ENCODE measurements around the gene CCDC40. TPM values are rescaled to one million over a fixed set of nuclear protein-coding genes. Genes with fewer than 3 reads are reported as not detected.

Gene CCDC40
- total RNA-seq, 2 experiments from 2014 or later: not detected

DNA sequence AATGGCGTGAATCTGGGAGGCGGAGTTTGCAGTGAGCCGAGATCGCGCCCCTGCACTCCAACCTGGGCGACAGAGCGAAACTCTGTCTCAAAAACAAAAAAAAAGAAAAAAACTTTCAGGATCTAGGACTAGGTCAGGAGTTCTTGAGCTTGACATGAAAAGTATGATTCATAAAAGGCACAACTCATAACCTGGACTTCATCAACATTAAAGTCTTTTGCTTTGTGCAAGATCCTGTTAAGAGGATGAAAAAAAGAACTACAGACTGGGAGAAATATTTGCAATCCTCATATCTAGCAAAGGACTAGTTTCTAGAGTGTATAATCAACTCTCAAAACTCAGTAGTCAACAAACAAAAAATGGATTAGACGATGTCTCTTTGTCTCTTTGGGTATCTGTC, 40.7 kb upstream of the CCDC40 start:
- Histone ChIP-seq H3K9me3 (ENCODE audit: low read length) (no peaks in the 10 kb centered on the region), H4K20me1 (ENCODE audit: insufficient read depth, low read length) (no peaks in the 10 kb centered on the region), H3K36me3 (ENCODE audit: insufficient read depth, low read length) (no peaks in the 10 kb centered on the region), H3K79me2 (ENCODE audit: insufficient read depth, low read depth, low read length) (no peaks in the 10 kb centered on the region), H3K9me2 (ENCODE audit: insufficient read depth, low read length) (no peaks in the 10 kb centered on the region), H3K4me1 (ENCODE audit: insufficient read depth, low read length, poor library complexity, severe bottlenecking) (peaks cover 28% of the 10 kb centered on the region), H3K4me3 (ENCODE audit: low read depth, low read length, poor library complexity, severe bottlenecking) (no peak overlapping the region), H3K4me2 (ENCODE audit: low read length) (no peak overlapping the region), H3K27ac (ENCODE audit: low read depth, low read length, poor library complexity, severe bottlenecking) (no peak overlapping the region), H2AFZ (ENCODE audit: low read length) (no peak overlapping the region)
- no peak for DNase-seq (ENCODE audit: low spot score)
- intact Hi-C loops (cut with micrococcal nuclease; ENCODE audit: unreplicated experiment): no loop called here
- BruUV-seq (replicated peaks): no TSS peak
- no peak for TF ChIP-seq EZH2phosphoT487 (IDR thresholded peaks at IDR 0.05; ENCODE audit: borderline replicate concordance, low read depth, low read length)
- TF ChIP-seq, protein P1, sequence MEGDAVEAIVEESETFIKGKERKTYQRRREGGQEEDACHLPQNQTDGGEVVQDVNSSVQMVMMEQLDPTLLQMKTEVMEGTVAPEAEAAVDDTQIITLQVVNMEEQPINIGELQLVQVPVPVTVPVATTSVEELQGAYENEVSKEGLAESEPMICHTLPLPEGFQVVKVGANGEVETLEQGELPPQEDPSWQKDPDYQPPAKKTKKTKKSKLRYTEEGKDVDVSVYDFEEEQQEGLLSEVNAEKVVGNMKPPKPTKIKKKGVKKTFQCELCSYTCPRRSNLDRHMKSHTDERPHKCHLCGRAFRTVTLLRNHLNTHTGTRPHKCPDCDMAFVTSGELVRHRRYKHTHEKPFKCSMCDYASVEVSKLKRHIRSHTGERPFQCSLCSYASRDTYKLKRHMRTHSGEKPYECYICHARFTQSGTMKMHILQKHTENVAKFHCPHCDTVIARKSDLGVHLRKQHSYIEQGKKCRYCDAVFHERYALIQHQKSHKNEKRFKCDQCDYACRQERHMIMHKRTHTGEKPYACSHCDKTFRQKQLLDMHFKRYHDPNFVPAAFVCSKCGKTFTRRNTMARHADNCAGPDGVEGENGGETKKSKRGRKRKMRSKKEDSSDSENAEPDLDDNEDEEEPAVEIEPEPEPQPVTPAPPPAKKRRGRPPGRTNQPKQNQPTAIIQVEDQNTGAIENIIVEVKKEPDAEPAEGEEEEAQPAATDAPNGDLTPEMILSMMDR (conservative IDR thresholded peaks at IDR 0.05; ENCODE audit: low read length): no peak
- ChIA-PET POLR2A (no interaction called here), CTCF (ENCODE audit: unreplicated experiment) (no interaction called here)

GRCh38 chr17:79996291-79996690, 40.2 kb upstream of the CCDC40 start:
- H3K9me2 ChIP-seq (ENCODE audit: insufficient read depth, low read length): no peaks in the 10 kb centered on the region
- H3K4me3 ChIP-seq (ENCODE audit: low read depth, low read length, poor library complexity, severe bottlenecking): no peak overlapping the region
- no peaks in the 10 kb centered on the region for H3K9me3 ChIP-seq (ENCODE audit: low read length)
- ChIA-PET POLR2A (no interaction called here), CTCF (ENCODE audit: unreplicated experiment) (interaction anchor here (0.5 kb wide), 1 partner anchor 159 kb away, joined by 8 read pairs; no protein-coding TSS in a partner anchor)
- no TSS peak for BruUV-seq (replicated peaks)
- peaks cover 28% of the 10 kb centered on the region for H3K4me1 ChIP-seq (ENCODE audit: insufficient read depth, low read length, poor library complexity, severe bottlenecking)
- no peaks in the 10 kb centered on the region for H4K20me1 ChIP-seq (ENCODE audit: insufficient read depth, low read length)
- no peak for TF ChIP-seq EZH2phosphoT487 (IDR thresholded peaks at IDR 0.05; ENCODE audit: borderline replicate concordance, low read depth, low read length)
- TF ChIP-seq, protein P1 (conservative IDR thresholded peaks at IDR 0.05; ENCODE audit: low read length): no peak
- no peak overlapping the region for H3K27ac ChIP-seq (ENCODE audit: low read depth, low read length, poor library complexity, severe bottlenecking)
- H3K79me2 ChIP-seq (ENCODE audit: insufficient read depth, low read depth, low read length): no peaks in the 10 kb centered on the region
- intact Hi-C loops (cut with micrococcal nuclease; ENCODE audit: unreplicated experiment): no loop called here
- no peaks in the 10 kb centered on the region for H3K36me3 ChIP-seq (ENCODE audit: insufficient read depth, low read length)
- peak overlapping the region; percentile 89; the same call in 1 of the 2 replicates for H2AFZ ChIP-seq (ENCODE audit: low read length)
- no peak overlapping the region for H3K4me2 ChIP-seq (ENCODE audit: low read length)
- no peak for DNase-seq (ENCODE audit: low spot score)

DNA sequence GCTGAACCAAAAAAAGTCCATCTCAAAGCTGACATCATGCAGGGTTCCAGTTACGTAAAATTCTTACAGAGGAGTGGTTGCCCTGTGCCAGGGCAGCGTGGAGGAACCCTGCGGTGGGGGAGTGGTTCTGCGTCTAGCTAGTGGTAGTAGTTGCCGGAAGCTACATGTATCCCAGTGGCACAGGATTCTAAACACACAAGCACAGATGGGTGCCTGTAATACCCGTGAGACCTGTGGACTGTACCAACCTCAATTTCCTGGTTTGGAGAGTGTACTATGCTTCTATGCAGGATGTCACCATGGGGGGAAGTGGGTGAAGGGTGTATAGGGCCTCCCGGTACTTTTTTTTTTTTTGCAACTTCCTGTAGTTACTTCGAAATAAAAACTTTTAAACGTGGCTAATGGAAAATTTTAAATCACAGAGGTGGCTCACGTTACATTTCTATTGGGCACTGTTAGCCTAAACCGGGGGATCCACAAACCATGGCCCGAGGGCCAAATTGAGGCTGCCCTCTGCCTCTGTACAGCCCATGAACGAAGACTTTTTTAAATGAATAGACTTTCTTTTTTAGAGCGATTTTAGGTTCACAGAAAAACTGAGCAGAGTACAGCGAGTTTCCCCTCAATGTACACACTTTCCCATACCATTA, 39.3 kb upstream of the CCDC40 start:
- Histone ChIP-seq H3K27ac (ENCODE audit: low read depth, low read length, poor library complexity, severe bottlenecking) (peak overlapping the region; percentile 0), H3K4me3 (ENCODE audit: low read depth, low read length, poor library complexity, severe bottlenecking) (peak overlapping the region; percentile 0), H3K36me3 (ENCODE audit: insufficient read depth, low read length) (no peaks in the 10 kb centered on the region), H3K4me1 (ENCODE audit: insufficient read depth, low read length, poor library complexity, severe bottlenecking) (peaks cover 28% of the 10 kb centered on the region), H4K20me1 (ENCODE audit: insufficient read depth, low read length) (no peaks in the 10 kb centered on the region), H3K79me2 (ENCODE audit: insufficient read depth, low read depth, low read length) (no peaks in the 10 kb centered on the region), H3K9me3 (ENCODE audit: low read length) (no peaks in the 10 kb centered on the region), H3K9me2 (ENCODE audit: insufficient read depth, low read length) (no peaks in the 10 kb centered on the region), H2AFZ (ENCODE audit: low read length) (peak overlapping the region; percentile 89), H3K4me2 (ENCODE audit: low read length) (peak overlapping the region; percentile 44)
- ChIA-PET CTCF (ENCODE audit: unreplicated experiment) (interaction anchor here (0.5 kb wide), 1 partner anchor 159 kb away, joined by 8 read pairs; no protein-coding TSS in a partner anchor), POLR2A (interaction anchor here (0.5 kb wide), 1 partner anchor 210 kb away, joined by 3 read pairs; no protein-coding TSS in a partner anchor)
- TF ChIP-seq, protein P1 (conservative IDR thresholded peaks at IDR 0.05; ENCODE audit: low read length): no peak
- TF ChIP-seq EZH2phosphoT487 (IDR thresholded peaks at IDR 0.05; ENCODE audit: borderline replicate concordance, low read depth, low read length): no peak
- no TSS peak for BruUV-seq (replicated peaks)
- peak; percentile 90 for DNase-seq (ENCODE audit: low spot score)
- intact Hi-C loops (cut with micrococcal nuclease; ENCODE audit: unreplicated experiment): no loop called here
